ENCODE results near the gene LDLRAP1.

- TF ChIP-seq, protein P1, sequence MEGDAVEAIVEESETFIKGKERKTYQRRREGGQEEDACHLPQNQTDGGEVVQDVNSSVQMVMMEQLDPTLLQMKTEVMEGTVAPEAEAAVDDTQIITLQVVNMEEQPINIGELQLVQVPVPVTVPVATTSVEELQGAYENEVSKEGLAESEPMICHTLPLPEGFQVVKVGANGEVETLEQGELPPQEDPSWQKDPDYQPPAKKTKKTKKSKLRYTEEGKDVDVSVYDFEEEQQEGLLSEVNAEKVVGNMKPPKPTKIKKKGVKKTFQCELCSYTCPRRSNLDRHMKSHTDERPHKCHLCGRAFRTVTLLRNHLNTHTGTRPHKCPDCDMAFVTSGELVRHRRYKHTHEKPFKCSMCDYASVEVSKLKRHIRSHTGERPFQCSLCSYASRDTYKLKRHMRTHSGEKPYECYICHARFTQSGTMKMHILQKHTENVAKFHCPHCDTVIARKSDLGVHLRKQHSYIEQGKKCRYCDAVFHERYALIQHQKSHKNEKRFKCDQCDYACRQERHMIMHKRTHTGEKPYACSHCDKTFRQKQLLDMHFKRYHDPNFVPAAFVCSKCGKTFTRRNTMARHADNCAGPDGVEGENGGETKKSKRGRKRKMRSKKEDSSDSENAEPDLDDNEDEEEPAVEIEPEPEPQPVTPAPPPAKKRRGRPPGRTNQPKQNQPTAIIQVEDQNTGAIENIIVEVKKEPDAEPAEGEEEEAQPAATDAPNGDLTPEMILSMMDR (IDR thresholded peaks at IDR 0.05) = no peak
- TF ChIP-seq EP300 (IDR thresholded peaks at IDR 0.05) (no peak), POLR2A (IDR thresholded peaks at IDR 0.05) (no peak), POLR2AphosphoS5 (IDR thresholded peaks at IDR 0.05) (no peak)
Measured at GRCh38 chr1:25615563-25616094, 72.2 kb downstream of the LDLRAP1 start.

All from suprapubic skin (tissue), 4 donors.